LNCAP (cell line): Measurements from ENCODE around the gene DCLRE1A.

ENCODE experiments used
- TF ChIP-seq, protein P1 (sequence below): fragments of 450-650 bp; IDR thresholded peaks from 2 replicates; pipeline ENCODE4 v1.5.1; 2017; ENCODE audit warnings: mild to moderate bottlenecking

DCLRE1A gene

DNA sequence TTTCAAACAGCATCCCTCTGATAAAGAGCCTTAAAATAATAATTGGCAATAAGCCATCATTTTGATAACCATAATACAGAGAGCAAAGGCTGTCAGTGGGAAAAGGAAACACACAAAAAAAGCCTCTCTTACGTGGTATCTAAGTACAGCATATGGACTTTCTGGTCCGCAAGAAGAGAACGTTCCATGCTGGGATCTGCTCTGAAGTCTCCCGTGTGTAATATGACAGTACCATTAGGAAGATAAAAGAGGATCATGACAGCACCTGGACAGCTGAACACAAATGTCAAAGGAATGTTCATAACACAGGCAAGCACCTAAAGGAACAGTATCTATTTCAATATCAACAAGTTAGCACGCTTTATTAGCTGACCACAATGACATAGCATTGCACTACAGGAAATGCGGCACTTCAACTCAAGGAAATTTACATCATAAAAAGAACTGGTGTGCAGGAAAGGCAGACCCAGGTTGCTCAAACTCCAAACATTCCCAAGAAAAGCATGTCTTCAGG is 9.9 kb downstream of the DCLRE1A start:
- TF ChIP-seq, protein P1, sequence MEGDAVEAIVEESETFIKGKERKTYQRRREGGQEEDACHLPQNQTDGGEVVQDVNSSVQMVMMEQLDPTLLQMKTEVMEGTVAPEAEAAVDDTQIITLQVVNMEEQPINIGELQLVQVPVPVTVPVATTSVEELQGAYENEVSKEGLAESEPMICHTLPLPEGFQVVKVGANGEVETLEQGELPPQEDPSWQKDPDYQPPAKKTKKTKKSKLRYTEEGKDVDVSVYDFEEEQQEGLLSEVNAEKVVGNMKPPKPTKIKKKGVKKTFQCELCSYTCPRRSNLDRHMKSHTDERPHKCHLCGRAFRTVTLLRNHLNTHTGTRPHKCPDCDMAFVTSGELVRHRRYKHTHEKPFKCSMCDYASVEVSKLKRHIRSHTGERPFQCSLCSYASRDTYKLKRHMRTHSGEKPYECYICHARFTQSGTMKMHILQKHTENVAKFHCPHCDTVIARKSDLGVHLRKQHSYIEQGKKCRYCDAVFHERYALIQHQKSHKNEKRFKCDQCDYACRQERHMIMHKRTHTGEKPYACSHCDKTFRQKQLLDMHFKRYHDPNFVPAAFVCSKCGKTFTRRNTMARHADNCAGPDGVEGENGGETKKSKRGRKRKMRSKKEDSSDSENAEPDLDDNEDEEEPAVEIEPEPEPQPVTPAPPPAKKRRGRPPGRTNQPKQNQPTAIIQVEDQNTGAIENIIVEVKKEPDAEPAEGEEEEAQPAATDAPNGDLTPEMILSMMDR = no peak

- TF ChIP-seq, protein P1 = no peak
Observed at GRCh38 chr10:113842171-113842570, 11.7 kb downstream of the DCLRE1A start.

DNA sequence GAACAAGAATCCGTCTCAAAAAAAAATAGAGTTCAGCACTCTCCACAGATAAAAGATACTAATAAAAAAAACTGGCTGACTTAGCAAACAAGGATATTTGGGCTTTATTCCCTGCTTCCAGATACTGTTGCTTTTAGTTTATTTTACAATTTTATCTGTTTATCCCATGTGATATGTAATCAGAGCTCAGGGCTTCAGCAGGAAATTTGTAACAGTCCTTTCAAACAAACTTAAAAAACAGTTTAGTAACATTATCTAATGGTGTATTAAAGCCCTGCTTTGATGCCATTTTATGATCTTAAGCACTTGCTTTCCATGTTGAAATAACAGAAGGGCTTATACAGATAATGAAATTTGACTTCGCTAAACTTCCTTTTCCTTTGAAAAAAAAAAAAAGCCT is 28.1 kb downstream of the DCLRE1A start:
- TF ChIP-seq, protein P1 = no peak

DNA sequence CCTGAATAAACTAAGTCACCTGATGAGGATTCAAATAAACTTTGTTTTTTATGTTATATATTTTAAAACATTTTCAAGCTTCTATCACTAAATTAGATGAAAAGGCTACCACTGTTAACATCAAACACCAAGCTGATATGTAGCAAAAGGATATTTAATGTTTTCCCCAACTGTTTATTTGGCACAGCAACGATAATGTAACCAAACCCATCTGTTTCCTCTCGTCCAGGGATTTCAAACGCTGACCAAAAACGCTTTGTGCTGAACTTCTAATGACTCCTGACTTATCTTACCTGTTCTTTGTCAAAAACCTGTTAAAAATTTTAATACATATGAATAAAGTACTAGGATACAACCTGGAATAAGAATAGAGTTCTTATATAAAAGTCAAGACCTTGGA is 30.5 kb downstream of the DCLRE1A start:
- TF ChIP-seq, protein P1 = no peak

DNA sequence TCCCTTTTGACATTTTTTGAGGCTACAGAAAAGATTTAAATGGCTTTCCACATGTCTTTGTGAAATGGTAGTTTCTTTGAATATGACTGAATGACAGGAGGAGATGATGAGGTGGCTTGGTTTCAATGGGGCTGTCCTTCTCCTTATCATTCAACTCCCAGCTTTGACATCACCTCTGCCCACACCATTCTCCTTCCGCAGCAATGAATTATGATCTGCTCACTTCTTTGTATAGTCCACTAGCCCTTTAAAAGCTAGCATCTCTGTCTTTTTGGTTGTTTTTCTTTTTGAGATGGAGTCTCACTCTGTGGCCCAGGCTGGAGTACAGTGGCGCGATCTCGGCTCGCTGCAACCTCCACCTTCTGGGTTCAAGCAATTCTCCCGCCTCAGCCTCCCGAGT is 31.7 kb downstream of the DCLRE1A start:
- TF ChIP-seq, protein P1 = no peak

GRCh38 chr10:113820507-113820906 is 33.4 kb downstream of the DCLRE1A start:
- TF ChIP-seq, protein P1 = no peak

- TF ChIP-seq, protein P1 = no peak
Observed at GRCh38 chr10:113819989-113820388, 33.9 kb downstream of the DCLRE1A start.

DNA sequence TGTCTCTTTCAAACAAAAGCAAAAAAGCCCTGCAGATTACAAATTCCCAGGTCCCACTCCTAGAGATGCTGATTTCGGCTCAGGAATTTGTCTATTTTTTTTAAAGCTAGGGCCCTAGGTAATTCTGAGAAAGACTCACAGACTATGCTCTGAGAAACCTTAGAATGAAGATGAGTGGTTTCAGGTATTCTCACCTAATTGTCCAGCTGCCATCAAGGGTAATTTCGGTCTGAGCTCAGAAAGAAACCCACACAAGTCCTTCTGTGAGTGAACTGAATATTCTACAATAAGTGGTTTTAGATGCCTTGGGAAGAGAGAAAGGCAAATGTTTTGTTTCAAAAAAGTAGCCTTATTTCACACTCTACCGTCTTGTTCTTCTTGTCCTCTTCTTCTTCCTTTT is 45.7 kb downstream of the DCLRE1A start:
- TF ChIP-seq, protein P1 = no peak
